Measurements from ENCODE around the gene SELP.

The SELP gene

DNA sequence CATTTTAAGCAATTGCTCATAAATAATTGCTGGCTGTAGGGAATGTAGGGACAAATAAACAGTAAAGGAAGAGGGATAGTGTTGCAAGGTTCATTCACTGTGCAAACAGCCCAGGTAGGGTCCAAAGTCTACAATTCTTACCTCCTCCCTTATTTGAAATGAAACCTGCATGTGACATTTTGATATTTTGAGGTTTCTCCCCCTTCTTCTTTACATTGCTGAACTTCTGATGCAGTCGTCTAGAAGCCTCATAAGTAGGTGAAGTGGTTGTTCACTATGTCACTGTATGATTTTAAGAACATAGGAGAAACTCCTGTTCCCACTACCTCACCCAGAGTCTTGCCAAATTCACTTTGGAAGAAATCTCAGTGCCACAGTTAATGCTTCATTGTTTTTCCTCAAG, 59.8 kb downstream of the SELP start:
- Histone ChIP-seq H3K9me2 (replicated peaks; ENCODE audit: insufficient read depth, low read length) (no peaks in the 10 kb centered on the region), H3K27ac (ENCODE audit: low read depth, low read length) (no peak overlapping the region), H3K9me3 (ENCODE audit: insufficient read depth, low read length) (no peaks in the 10 kb centered on the region), H3K79me2 (ENCODE audit: insufficient read depth, low read length) (no peaks in the 10 kb centered on the region), H3K27me3 (ENCODE audit: low read length) (no peaks in the 10 kb centered on the region), H3F3A (ENCODE audit: insufficient read depth) (no peaks in the 10 kb centered on the region), H3K4me3 (ENCODE audit: insufficient read depth, low read length, poor library complexity, severe bottlenecking) (no peak overlapping the region), H3K9ac (ENCODE audit: low read length) (no peak overlapping the region), H2AFZ (ENCODE audit: low read depth, low read length, severe bottlenecking) (no peak overlapping the region), H4K20me1 (ENCODE audit: low read depth, low read length) (no peaks in the 10 kb centered on the region), H3K4me2 (ENCODE audit: low read depth, low read length, poor library complexity, severe bottlenecking) (no peak overlapping the region), H3K36me3 (ENCODE audit: low read length) (no peaks in the 10 kb centered on the region)
- no peak for TF ChIP-seq EZH2phosphoT487 (conservative IDR thresholded peaks at IDR 0.05; ENCODE audit: low read length)
- TF ChIP-seq, protein P1, sequence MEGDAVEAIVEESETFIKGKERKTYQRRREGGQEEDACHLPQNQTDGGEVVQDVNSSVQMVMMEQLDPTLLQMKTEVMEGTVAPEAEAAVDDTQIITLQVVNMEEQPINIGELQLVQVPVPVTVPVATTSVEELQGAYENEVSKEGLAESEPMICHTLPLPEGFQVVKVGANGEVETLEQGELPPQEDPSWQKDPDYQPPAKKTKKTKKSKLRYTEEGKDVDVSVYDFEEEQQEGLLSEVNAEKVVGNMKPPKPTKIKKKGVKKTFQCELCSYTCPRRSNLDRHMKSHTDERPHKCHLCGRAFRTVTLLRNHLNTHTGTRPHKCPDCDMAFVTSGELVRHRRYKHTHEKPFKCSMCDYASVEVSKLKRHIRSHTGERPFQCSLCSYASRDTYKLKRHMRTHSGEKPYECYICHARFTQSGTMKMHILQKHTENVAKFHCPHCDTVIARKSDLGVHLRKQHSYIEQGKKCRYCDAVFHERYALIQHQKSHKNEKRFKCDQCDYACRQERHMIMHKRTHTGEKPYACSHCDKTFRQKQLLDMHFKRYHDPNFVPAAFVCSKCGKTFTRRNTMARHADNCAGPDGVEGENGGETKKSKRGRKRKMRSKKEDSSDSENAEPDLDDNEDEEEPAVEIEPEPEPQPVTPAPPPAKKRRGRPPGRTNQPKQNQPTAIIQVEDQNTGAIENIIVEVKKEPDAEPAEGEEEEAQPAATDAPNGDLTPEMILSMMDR (IDR thresholded peaks at IDR 0.05; ENCODE audit: insufficient read depth, low read length, poor library complexity, severe bottlenecking) = no peak

- H2AFZ ChIP-seq (ENCODE audit: low read depth, low read length, severe bottlenecking) = no peak overlapping the region
- no peaks in the 10 kb centered on the region for H3F3A ChIP-seq (ENCODE audit: insufficient read depth)
- no peak overlapping the region for H3K9ac ChIP-seq (ENCODE audit: low read length)
- no peaks in the 10 kb centered on the region for H3K27me3 ChIP-seq (ENCODE audit: low read length)
- no peaks in the 10 kb centered on the region for H3K36me3 ChIP-seq (ENCODE audit: low read length)
- no peak overlapping the region for H3K27ac ChIP-seq (ENCODE audit: low read depth, low read length)
- H3K79me2 ChIP-seq (ENCODE audit: insufficient read depth, low read length) = no peaks in the 10 kb centered on the region
- no peak overlapping the region for H3K4me2 ChIP-seq (ENCODE audit: low read depth, low read length, poor library complexity, severe bottlenecking)
- H3K4me3 ChIP-seq (ENCODE audit: insufficient read depth, low read length, poor library complexity, severe bottlenecking) = no peak overlapping the region
- no peak for TF ChIP-seq EZH2phosphoT487 (conservative IDR thresholded peaks at IDR 0.05; ENCODE audit: low read length)
- H3K9me2 ChIP-seq (replicated peaks; ENCODE audit: insufficient read depth, low read length) = no peaks in the 10 kb centered on the region
- H3K9me3 ChIP-seq (ENCODE audit: insufficient read depth, low read length) = no peaks in the 10 kb centered on the region
- no peaks in the 10 kb centered on the region for H4K20me1 ChIP-seq (ENCODE audit: low read depth, low read length)
Measured at GRCh38 chr1:169568497-169568896, 61.4 kb downstream of the SELP start.

DNA sequence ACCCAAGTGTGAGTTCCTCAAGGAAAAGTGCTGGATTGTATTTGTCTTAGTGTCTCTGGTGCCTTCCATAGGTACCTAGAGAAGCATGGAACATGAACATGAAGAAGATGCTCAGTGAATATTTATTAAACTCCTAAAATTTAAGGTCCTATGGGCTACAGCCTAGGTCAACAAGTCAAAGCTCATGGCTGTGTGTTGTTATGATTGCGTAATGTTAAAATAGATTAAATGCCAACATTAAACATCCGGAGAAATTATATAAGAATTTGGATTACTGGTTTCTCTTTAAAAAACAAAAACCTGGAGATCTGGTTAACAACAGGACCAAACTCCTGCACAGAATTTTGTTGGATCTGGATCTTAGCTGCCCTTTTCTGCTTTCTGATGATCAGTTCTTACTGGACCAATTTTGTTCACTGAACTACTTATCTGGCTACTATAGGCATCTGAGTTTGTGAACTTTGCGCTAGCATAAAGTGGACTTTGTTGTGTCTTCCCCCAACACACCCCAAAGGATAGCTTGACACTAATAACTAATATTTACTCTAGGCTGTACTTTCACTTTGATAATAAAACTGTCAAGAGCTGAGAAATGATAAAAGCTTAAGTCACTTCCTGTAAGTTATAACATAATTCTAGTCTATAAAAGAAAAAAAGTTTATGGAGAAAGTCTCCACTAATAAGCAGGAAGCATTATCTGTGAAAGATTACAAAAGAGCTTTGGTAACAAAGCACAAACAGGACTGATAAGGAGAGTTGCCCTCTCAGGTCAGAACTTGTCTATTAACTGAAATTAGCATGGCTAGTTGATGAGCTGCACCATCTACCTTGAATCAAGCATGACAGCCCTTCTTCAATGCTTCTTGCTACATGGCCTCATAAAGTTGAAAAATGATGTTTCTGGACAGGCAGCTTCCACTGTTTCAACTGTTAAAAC, 64.3 kb downstream of the SELP start:
- H3K4me3 ChIP-seq (ENCODE audit: insufficient read depth, low read length, poor library complexity, severe bottlenecking) = no peak overlapping the region
- H3K27ac ChIP-seq (ENCODE audit: low read depth, low read length) = no peak overlapping the region
- H3K4me2 ChIP-seq (ENCODE audit: low read depth, low read length, poor library complexity, severe bottlenecking) = no peak overlapping the region

More for the DNA sequence above, 64.3 kb downstream of the SELP start:
- Histone ChIP-seq H3K9ac (ENCODE audit: low read length) (no peak overlapping the region), H3F3A (ENCODE audit: insufficient read depth) (no peaks in the 10 kb centered on the region), H3K9me3 (ENCODE audit: insufficient read depth, low read length) (no peaks in the 10 kb centered on the region), H4K20me1 (ENCODE audit: low read depth, low read length) (no peaks in the 10 kb centered on the region), H3K79me2 (ENCODE audit: insufficient read depth, low read length) (no peaks in the 10 kb centered on the region), H3K36me3 (ENCODE audit: low read length) (no peaks in the 10 kb centered on the region), H3K27me3 (ENCODE audit: low read length) (no peaks in the 10 kb centered on the region), H2AFZ (ENCODE audit: low read depth, low read length, severe bottlenecking) (no peak overlapping the region), H3K9me2 (replicated peaks; ENCODE audit: insufficient read depth, low read length) (no peaks in the 10 kb centered on the region)
- no peak for TF ChIP-seq EZH2phosphoT487 (conservative IDR thresholded peaks at IDR 0.05; ENCODE audit: low read length)
- TF ChIP-seq, protein P1 (IDR thresholded peaks at IDR 0.05; ENCODE audit: insufficient read depth, low read length, poor library complexity, severe bottlenecking) = no peak

All from SU-DHL-6 (cell line).